ENCODE results near the gene ZNF175. TPM values are rescaled to one million over a fixed set of nuclear protein-coding genes. Genes with fewer than 3 reads are reported as not detected.

ZNF175 gene
- total RNA-seq, 1 donor from 2014 or later = 5.2 TPM

GRCh38 chr19:51587264-51588191 lies 16.4 kb downstream of the ZNF175 start:
- ATAC-seq = no peak
- no peak for DNase-seq (ENCODE audit: low spot score)

- ATAC-seq = no peak
- DNase-seq (ENCODE audit: low spot score) = no peak
These were observed 18.4 kb downstream of the ZNF175 start for GRCh38 chr19:51589511-51589910.

DNA sequence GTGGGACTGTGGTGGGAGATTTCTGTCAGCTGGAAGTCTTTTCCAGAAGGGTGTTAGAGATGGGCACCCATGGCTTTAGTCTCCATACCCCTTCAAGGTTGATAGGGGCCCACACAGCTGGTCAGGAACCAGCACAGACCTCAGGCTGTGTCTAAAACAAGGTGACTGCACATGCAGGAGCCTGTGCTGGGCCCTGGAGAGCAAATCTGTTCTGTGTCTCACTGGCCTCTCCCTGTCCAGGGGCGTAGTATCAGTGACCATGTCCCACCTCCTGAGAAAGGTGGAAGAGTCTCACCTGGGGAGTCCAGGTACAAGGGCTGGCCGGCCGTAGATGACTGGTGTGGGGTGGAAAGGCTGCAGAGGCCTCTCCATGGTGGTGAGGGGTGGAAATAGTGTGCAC lies 19.4 kb downstream of the ZNF175 start:
- no peak for DNase-seq (ENCODE audit: low spot score)
- no peak for ATAC-seq

GRCh38 chr19:51592521-51592920 lies 21.4 kb downstream of the ZNF175 start:
- no peak for ATAC-seq
- no peak for DNase-seq (ENCODE audit: low spot score)

DNA sequence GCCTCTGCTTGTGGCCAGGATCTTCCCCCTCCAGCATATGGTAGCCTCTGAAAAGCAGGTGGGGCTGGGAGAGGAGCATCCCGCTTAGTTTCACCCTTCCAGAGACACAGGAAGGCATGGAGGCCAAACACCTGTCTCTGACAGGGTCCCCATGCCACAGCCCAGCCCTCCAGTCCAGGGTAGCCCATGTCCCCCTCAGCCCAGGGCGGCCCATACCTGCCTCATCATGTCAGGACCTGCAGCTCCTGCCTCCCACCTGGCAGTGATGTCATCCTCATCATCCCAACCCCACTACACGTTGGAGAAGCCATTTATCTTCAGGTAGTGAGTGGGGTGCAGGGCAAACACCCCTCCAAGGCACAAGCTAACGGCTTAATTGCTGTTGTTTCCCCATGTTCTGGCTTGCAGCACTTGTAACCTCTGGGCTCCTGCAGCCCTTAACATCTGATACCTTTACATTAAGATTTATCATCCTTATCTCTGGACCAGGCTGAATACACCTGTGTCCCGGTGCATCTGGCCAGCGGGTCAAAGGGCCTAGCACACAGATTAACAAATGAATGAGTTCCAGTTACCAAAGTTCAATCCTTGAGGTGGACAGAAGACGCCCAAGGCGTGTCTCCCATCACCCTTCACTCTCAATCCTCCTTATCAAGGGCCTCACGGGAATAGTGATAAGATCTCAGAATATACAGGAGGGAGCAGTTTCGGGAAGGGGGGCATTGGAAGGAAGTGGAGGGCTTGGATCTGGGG lies 22.2 kb downstream of the ZNF175 start:
- DNase-seq (ENCODE audit: low spot score) (no peak), ATAC-seq (no peak)

GRCh38 chr19:51593969-51594773 lies 23.1 kb downstream of the ZNF175 start:
- DNase-seq (ENCODE audit: low spot score) (peak; percentile 100), ATAC-seq (peak; percentile 98)

GRCh38 chr19:51594774-51595109 lies 23.7 kb downstream of the ZNF175 start:
- ATAC-seq (peak; percentile 5), DNase-seq (ENCODE audit: low spot score) (no peak)

GRCh38 chr19:51595190-51596175 lies 24.4 kb downstream of the ZNF175 start:
- no peak for DNase-seq (ENCODE audit: low spot score)
- no peak for ATAC-seq

DNA sequence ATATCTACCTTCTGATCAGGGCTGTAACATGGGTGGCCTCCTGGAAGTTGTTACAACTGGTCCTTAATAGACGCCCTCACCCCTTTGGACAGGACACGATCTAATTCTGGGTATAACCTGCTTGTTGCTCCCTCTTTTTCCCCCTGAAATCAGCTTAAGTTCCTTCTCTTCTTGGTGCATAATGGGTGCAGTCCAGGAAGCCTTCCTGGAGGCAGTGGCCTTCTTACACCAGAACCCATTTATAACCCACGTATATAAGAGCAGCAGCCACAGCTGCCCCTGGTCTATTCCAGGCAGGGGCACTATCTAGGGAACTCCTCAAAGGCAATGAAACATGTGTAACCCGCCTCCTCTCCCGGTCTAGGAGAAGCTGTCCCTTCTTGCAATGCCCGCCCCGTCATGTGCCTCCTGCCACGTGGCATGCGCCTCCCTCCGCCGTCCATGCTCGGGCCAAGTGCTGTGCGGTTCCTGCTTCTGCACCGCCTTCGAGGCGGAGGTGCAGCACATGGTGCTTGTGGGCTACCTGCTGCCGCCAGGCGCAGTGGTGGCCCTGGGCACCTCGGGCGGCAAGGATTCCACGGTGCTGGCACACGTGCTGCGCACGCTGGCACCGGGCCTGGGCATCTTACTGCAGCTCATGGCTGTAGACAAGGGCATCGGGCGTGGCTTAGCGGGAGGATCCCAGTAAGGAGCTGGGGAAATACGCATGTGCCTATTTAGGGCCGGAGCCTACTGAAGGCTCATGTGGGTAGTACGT lies 27.3 kb downstream of the ZNF175 start:
- ATAC-seq = no peak
- no peak for DNase-seq (ENCODE audit: low spot score)

DNA sequence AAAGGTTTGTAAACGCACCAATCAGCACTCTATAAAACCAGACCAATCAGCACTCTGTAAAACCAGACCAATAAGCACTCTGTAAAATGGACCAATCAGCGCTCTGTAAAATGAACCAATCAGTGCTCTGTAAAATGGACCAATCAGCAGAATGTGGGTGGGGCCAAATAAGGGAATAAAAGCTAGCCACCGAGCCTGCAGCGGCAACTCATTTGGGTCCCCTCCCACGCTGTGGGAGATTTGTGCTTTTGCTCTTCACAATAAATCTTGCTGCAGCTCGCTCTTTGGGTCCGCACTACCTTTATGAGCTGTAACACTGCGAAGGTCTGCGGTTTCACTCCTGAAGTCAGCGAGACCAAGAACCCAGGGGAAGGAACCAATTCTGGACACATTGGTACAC lies 28.0 kb downstream of the ZNF175 start:
- ATAC-seq = no peak
- no peak for DNase-seq (ENCODE audit: low spot score)

GRCh38 chr19:51600940-51601580 lies 30.0 kb downstream of the ZNF175 start:
- DNase-seq (ENCODE audit: low spot score) = no peak

DNA sequence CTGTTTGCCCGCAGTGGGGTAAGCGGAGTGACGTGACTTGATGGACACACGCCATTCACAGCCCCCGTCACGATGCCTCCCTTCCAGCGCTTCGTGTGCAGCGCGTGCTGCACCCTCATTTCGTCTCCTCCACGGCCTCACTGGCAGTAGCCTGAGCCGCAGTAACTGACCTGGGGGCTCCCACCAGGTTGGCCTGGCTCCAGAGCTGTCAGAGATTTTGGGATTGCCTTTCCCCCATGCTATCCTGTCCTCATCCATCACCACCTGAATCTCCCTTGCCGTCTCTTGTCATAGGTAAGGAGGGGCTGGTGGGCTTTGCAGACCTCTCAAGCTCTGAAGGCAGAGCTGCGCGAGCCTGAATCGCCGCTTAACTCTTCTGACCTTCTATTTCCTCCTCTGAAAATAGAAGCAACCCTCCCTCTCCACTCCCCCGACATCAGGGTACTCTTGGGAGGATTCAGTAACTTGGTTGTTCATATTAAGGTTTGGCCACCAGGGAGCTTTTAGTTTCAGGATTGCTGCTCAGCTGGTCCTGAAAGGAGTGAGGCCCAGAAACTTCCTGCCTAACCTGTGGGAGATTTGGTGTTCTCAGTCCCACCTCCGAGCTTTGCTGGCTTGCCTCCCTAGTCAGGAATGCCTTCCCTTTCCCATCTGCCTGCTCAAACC lies 31.2 kb downstream of the ZNF175 start:
- ATAC-seq = no peak
- no peak for DNase-seq (ENCODE audit: low spot score)

More at GRCh38 chr19:51600940-51601580, 30.0 kb downstream of the ZNF175 start:
- no peak for ATAC-seq

DNA sequence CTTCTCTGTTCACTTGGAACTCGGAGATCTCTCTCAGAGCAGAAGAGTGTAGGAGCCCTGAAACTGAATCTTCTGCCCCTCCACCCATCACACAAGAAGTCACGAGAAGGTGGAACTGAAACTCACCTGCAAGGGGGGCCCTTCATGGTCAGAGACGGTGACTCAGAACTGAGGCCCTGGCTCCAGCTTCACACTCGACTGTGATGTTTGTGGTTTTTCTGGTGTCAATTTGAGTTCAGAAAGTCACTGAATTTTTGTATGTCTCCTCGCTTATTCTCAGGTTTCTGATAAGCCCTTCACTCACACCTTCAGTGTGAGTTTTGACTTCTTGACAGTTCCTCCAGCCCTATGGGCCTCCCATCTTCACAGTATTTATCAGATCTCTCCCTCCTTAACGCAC lies 36.0 kb downstream of the ZNF175 start:
- DNase-seq (ENCODE audit: low spot score) = no peak
- no peak for ATAC-seq

GRCh38 chr19:51607920-51608562 lies 37.0 kb downstream of the ZNF175 start:
- ATAC-seq = peak; percentile 70
- DNase-seq (ENCODE audit: low spot score) = no peak

DNA sequence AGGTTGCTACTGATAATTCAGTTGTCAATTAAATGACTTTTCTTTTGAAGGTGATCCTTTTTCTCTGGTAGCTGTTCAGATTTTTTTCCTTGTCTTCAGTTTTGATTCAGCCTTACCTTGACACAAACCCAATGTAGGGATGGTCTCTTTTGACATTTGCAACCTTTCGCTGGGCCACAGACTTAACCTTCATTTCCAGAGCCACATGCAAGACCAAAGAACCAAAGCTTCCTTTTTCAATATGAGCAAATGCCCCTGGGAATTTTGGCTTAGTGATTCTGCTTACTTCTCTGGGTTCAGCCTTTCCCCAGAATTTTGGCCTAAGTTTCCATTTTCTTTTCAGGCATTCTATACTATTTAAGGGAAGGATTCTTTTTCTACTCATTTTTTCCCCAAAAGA lies 39.5 kb downstream of the ZNF175 start:
- ATAC-seq (no peak), DNase-seq (ENCODE audit: low spot score) (no peak)

DNA sequence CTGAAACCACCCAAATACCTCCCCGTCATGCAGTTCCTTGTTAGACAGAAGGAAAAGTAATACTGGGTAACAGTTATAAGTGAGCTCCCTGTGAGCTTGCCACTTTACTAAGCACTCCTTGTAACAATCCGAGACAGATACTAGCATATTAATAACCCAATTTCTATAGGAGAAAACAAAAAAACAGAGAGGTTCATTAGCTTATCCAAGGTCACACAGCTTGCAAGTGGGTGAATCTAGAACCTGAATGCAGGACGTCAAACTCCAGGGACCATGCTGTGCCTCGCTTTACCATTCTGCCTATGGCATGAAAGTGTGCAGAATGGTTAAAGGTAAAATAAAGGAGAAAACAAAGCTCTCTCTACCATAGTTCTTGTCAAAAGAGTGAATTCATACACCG lies 43.7 kb downstream of the ZNF175 start:
- no peak for DNase-seq (ENCODE audit: low spot score)
- no peak for ATAC-seq

GRCh38 chr19:51615991-51616390 lies 44.9 kb downstream of the ZNF175 start:
- no peak for ATAC-seq
- no peak for DNase-seq (ENCODE audit: low spot score)

DNA sequence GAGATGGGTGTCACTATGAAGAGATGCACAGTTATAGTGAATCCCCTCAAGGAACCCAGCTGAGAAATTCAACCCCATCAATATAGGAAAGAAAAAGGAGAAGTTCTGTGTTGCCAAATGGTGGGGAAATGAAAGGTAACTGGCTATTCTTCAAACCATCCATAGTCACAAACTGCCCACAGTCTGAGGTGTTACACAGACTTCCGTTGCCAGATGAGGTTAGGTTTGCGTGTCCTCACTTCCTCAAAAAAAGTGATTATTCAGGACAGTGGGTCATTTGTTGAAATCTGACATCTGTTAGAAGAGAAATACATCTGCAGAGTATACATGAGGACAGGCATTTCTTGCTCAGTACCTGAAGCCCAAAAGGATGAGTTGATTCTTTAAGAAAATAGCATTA lies 50.1 kb downstream of the ZNF175 start:
- DNase-seq (ENCODE audit: low spot score) = peak; percentile 28
- ATAC-seq = no peak

Measured in left lobe of liver (tissue), 2 donors.